Measurements from ENCODE around the gene TBC1D10A. TPM values are rescaled to one million over a fixed set of nuclear protein-coding genes. Genes with fewer than 3 reads are reported as not detected.

Gene TBC1D10A
- total RNA-seq, 3 donors from 2014 or later: 29.7 to 41.4 (median 32.2) TPM

DNA sequence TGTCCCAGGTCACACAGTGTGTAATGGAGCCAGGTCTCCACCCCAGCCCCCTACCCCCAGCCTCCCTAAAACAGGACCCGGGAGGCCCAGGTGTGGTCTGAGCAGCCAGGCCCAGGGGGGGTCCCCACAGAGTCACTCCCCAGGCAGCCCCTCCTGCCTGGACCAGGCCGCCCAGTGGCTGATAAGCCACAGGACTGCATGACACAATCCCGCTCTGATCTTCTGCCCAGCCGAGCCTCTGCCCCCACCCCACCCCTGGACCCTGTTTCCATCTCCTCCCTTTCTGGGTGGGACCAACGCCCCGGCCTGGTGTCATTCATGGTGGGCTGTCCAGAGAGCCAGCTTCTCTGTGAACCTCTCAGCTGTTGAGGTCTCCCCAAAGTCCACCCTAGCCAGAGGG is 72.4 kb downstream of the TBC1D10A start:
- intact Hi-C loops (cut with DNase I, micrococcal nuclease): loop anchor here in 1 of 2 donors (2.0 kb wide), 1 partner anchor 146 kb away; no protein-coding TSS in a partner anchor
- no peaks in the 10 kb centered on the region for H3K9me3 ChIP-seq
- no peaks in the 10 kb centered on the region for H3K36me3 ChIP-seq (ENCODE audit: low read depth)
- peaks cover 26% of the 10 kb centered on the region for H3K4me1 ChIP-seq (ENCODE audit: low read depth)
- ATAC-seq: no peak
- TF ChIP-seq, protein P1, sequence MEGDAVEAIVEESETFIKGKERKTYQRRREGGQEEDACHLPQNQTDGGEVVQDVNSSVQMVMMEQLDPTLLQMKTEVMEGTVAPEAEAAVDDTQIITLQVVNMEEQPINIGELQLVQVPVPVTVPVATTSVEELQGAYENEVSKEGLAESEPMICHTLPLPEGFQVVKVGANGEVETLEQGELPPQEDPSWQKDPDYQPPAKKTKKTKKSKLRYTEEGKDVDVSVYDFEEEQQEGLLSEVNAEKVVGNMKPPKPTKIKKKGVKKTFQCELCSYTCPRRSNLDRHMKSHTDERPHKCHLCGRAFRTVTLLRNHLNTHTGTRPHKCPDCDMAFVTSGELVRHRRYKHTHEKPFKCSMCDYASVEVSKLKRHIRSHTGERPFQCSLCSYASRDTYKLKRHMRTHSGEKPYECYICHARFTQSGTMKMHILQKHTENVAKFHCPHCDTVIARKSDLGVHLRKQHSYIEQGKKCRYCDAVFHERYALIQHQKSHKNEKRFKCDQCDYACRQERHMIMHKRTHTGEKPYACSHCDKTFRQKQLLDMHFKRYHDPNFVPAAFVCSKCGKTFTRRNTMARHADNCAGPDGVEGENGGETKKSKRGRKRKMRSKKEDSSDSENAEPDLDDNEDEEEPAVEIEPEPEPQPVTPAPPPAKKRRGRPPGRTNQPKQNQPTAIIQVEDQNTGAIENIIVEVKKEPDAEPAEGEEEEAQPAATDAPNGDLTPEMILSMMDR (IDR thresholded peaks at IDR 0.05): no peak
- no peak overlapping the region for H3K4me3 ChIP-seq
- no peak for DNase-seq

DNA sequence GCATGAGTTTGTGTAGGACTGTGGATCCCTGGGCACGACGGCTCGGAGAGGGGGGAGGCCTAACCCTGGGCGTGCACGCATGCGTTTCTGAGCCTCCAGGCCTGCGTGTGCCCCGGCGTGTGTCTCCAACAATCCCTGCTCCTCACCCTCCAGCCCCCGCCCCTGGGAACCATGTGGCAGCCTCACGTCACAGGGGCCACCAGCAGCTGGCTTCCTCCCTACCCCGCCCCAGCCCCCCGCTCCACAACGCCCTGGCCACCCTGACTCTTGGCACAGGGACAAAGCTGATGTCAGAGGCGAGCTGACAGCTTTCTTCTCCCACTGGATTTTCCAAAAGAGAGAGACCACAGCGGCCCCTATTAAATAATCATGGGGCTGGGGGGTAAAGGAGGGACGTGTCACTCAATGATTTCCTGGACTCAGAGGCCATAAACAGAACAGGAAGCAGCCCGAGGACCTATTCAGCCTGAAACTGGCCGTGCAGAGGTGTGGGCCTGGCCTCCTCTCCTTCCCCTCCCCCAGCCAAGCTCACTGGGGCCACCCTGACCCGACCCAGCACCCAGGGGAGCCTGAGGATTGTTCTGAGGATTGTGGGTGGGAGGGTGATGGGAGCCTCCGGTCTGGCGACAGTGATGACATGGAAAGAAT is 73.4 kb downstream of the TBC1D10A start:
- Histone ChIP-seq H3K4me1 (ENCODE audit: low read depth) (peaks cover 36% of the 10 kb centered on the region), H3K4me3 (no peak overlapping the region), H3K9me3 (no peaks in the 10 kb centered on the region), H3K36me3 (ENCODE audit: low read depth) (no peaks in the 10 kb centered on the region)
- intact Hi-C loops (cut with DNase I, micrococcal nuclease): no loop called here
- TF ChIP-seq, protein P1 (IDR thresholded peaks at IDR 0.05): no peak
- DNase-seq: peak; percentile 84 to 87 (median 87)
- peak; percentile 31 for ATAC-seq

DNA sequence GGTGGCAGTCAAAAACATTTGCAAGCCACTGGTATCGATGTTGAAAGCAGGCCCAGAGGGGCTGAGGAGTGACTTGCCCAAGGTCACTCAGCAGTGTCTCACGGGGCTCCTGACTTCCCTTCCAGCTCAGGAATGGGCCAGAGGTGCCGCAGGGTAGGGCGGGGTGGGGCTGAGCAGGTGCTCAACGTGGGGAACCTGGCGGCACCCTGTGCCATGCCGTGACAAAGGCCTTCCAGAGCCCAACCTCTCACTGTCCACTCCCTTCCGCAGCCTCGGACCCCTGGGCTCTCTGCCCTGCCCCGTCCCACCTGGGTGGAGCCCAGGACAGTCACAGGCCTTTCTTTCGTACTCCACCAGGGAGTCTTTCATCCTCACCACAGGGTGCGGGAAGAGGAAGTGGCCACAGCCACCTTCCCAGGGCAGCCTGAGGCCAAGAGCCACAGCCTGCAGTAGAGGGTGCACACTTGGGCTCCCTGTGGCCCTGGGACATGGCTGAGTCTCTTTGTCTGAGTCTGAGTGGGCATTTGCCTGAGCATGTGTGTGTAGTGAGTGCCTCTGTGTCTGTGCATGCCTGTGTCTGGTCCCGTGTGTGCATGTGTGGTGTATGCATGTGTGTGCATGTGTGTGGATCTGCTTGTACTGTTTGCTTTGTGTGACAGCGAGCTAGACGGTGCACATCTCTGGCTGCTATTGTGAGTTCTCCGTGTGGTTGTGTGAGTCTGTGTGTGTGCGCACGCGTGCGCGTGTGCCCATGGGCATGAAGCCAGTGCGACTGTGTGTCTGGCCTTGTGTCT is 74.1 kb downstream of the TBC1D10A start:
- TF ChIP-seq, protein P1 (IDR thresholded peaks at IDR 0.05): no peak
- Histone ChIP-seq H3K9me3 (no peaks in the 10 kb centered on the region), H3K4me3 (no peak overlapping the region), H3K4me1 (ENCODE audit: low read depth) (peaks cover 43% of the 10 kb centered on the region), H3K36me3 (ENCODE audit: low read depth) (no peaks in the 10 kb centered on the region)
- ATAC-seq (peak; percentile 57), DNase-seq (peak; percentile 73 to 85 (median 85))
- intact Hi-C loops (cut with DNase I, micrococcal nuclease): no loop called here

DNA sequence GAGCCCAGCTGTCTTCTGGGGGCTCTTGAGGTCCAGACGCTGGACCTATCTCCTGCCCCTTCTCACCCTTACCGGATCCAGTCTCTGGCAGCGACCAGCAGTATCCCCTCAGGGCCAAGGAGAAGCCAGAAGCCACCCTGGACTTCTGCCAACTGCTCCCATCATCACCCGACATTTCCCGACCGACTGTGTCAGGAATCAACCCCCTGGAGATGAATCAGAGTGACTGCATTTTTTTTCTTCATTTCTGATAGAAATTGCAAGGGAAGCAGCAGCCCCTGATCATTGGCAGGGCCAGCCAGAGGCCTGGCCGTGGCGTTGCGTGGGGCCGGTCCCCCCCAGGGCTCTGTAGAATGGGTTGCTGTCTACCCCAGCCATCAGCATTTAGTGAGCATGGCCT is 75.0 kb downstream of the TBC1D10A start:
- Histone ChIP-seq H3K4me1 (ENCODE audit: low read depth) (peaks cover 50% of the 10 kb centered on the region), H3K4me3 (no peak overlapping the region), H3K9me3 (no peaks in the 10 kb centered on the region), H3K36me3 (ENCODE audit: low read depth) (no peaks in the 10 kb centered on the region)
- intact Hi-C loops (cut with DNase I, micrococcal nuclease): no loop called here
- ATAC-seq: no peak
- peak in 1 of 3 donors; percentile 30 for DNase-seq
- TF ChIP-seq, protein P1 (IDR thresholded peaks at IDR 0.05): no peak

DNA sequence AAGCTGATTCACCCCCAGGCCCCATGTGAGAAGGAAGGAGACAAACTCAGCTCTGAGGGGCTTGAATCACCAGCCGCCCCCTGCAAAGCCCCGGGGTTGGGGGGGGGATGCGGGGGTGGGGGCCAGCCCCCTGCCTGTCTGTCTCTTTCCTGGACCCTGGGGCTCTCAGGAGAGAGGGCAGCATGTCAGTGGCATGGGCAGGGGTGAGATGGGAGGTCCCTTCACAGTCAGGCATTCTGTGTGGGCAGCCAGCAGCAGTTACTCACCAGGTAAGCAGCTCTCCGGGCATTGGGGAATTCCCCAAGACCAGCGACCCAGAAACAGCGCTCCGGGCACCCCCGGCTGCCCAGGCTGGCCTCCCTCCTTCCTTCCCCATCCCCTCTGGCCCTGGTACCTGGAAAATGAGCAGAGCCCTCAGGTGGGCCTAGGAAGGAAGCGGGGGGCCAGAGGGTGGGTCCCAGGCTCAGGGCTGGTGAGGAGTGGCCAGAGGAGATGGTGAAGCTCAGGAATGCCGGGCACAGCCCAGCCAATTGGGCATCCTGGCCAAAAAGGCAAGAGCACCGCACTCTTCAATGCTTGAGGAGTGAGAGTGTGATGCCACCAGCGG is 76.0 kb downstream of the TBC1D10A start:
- intact Hi-C loops (cut with DNase I, micrococcal nuclease): no loop called here
- no peak for ATAC-seq
- Histone ChIP-seq H3K36me3 (ENCODE audit: low read depth) (no peaks in the 10 kb centered on the region), H3K4me3 (no peak overlapping the region), H3K9me3 (no peaks in the 10 kb centered on the region), H3K4me1 (ENCODE audit: low read depth) (peaks cover 48% of the 10 kb centered on the region)
- TF ChIP-seq, protein P1 (IDR thresholded peaks at IDR 0.05): no peak
- no peak for DNase-seq
